ENCODE data around the gene KIAA0753.

DNA sequence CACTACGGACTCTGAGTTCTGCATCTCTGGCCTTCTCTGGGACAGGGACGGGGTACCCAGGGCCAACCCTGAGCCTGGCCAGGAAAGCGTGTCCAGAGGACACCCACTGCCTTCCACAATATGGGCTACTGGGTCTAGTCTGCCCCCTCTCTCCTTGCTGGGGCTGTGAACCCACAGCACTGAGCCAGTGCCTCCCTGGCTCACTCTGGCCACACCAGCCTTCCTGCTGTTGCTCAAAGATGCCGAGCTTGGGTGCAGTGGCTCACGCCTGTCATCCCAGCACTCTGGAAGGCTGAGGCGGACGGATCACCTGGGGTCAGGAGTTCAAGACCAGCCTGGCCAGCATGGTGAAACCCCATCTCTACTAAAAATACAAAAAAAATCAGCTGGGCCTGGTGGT lies 108.9 kb downstream of the KIAA0753 start:
- no peak for TF ChIP-seq EZH2phosphoT487 (IDR thresholded peaks at IDR 0.05; ENCODE audit: borderline replicate concordance, low read depth, low read length)
- TF ChIP-seq CTCF (conservative IDR thresholded peaks at IDR 0.05; ENCODE audit: low read length) = no peak

Data from OCI-LY7 (cell line).